ENCODE data around the gene ZNF587B.
"Not testable (repeated sequence)": the region's sequence is repeated elsewhere in the genome, so short reads cannot be mapped to it uniquely, and the experiment has no call there.

The ZNF587B gene

GRCh38 chr19:57830071-57830602 is at the start of gene ZNF587B:
TSS of gene ZNF587B (plus strand) at chr19:57830299. CDS start at chr19:57830529, 230 bp downstream.
- DNase-seq, result no peak

- DNase-seq, result no peak
These were observed 43.8 kb upstream of the ZNF587B start for GRCh38 chr19:57786286-57786685.

GRCh38 chr19:57786906-57787305 is 43.2 kb upstream of the ZNF587B start:
- DNase-seq, result no peak

DNA sequence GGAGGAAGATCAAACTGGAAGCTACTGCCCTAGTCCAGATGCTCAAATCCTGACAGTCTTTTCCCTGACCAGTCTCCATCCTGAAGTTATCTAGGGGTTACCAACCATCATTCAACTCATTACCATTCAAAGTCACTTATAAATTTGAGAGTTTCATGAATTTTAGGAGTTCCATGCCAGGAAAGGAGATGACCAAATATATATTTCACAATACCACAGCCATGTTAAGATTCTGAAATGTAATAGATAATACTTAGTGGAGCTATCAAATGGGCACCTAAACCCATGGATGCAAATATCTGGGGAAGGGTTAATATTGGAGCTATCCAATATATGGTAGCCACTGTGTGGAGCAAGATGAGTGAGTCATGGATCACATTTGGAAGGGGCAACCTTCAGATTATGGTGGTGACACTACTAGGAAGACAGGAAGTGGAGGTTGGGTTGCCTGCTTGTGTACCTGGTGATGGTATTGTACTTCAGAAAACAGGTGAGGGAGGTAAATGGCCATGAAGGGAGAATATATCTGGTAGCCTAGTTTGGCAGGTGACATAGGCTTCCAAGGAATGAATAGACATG is 41.9 kb upstream of the ZNF587B start:
- DNase-seq, result no peak

- DNase-seq, result no peak
These were observed 40.8 kb upstream of the ZNF587B start for GRCh38 chr19:57789288-57789687.

DNA sequence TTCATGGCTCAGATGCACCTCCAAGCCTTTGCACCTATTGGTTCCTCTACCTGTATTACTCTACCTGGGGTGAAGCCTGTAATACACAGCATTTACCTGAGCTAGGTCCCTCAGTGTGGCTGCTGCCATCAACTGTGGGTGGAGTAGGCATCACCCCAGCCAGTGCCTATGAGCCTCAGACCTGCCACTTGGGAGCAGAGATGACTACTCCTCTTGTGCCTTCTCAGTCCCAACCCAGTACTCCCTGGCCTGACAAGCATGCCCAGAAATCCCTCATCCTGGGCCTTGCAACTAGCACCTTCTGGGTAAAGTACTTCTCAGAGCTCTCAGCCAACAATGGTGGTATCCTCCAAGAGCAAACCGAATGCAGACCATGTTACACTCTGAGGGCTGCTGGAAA is 33.5 kb upstream of the ZNF587B start:
- not testable (repeated sequence) for DNase-seq

GRCh38 chr19:57800696-57801095 is 29.4 kb upstream of the ZNF587B start:
- DNase-seq, result no peak

DNA sequence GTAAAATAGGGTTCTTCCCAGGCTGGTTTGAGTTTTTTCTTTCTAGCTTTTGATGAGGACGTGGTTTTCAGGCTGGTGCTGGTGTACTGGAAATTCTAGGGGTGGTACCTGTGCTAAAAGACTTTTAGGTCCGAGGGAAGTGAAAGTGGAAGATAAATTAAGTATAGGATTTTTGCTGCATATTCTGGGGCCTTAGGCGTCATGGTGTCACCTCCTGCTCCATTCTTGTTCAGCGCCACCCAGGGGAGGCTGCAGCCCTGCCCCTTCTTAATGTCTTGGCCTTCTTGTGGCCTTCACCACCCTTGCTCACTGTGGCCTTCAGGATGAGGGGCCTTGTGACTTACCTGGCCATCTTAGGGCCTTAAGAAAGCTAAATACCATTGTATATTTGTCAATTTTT is 27.8 kb upstream of the ZNF587B start:
- DNase-seq, result no peak

DNA sequence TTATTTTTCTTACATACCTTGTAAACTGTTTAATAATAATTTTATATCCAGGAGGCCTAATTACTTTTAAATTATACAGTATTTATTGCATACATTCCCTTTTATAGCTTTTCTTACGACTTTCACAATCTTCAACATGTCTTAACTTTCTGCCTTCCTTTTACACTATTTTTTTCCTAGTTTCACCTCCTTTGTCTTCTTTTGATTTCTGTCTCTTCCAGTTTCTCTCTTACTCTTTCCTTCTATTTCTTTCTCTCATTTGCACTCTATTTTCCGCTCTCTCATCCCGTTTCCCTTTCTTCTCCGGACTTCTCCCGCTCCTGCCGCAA is 26.9 kb upstream of the ZNF587B start:
- peak; percentile 19 for DNase-seq

DNA sequence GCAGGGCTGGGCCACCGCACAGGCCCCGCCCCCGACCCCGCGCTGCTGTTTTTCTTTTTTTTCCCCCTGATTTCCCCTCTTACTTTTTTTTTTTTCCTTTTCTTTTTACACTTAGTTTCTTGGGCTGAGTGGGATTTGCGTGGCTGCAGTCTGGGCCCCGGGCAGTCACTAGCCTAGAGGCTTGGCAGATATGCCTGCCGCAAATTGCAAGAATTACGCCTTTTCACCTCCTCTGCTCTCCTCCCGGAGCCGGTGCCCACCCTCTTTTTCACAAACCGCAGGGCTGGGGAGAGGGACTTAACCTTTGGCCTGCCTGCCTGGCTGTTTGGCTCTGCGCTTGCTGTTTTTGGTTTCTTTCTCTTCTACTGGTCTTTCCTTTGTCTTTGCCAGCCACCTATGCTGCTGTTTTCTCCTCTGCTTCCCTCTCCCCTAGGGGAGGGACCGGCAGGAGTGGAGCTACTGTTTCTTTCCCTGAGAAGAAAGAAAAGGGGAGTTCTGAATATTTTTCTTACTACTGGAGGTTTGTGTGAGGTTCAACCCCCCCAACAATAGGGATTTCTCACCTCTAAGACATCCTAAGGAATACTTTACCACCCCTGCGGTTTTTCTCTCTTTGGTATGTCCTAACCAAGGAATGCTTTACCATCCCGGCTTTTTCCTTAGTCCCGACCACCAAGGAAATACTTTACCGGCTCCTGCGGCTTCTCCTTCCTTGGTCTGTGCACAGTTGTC is 26.3 kb upstream of the ZNF587B start:
- DNase-seq, result peak; percentile 76

GRCh38 chr19:57807541-57807940 is 22.6 kb upstream of the ZNF587B start:
- DNase-seq, result no peak

GRCh38 chr19:57810410-57811295 is 19.4 kb upstream of the ZNF587B start:
- DNase-seq, result not testable (repeated sequence)

GRCh38 chr19:57812226-57812625 is 17.9 kb upstream of the ZNF587B start:
- DNase-seq, result no peak

GRCh38 chr19:57812975-57813820 is 16.9 kb upstream of the ZNF587B start:
- not testable (repeated sequence) for DNase-seq

- DNase-seq, result no peak
These were observed 16.1 kb upstream of the ZNF587B start for GRCh38 chr19:57813919-57814504.

GRCh38 chr19:57814505-57815246 is 15.4 kb upstream of the ZNF587B start, which contains the start of gene ZNF552:
TSS of gene ZNF552 (minus strand) at chr19:57814913. CDS start at chr19:57814743, 170 bp downstream.
- peak; percentile 88 for DNase-seq

DNA sequence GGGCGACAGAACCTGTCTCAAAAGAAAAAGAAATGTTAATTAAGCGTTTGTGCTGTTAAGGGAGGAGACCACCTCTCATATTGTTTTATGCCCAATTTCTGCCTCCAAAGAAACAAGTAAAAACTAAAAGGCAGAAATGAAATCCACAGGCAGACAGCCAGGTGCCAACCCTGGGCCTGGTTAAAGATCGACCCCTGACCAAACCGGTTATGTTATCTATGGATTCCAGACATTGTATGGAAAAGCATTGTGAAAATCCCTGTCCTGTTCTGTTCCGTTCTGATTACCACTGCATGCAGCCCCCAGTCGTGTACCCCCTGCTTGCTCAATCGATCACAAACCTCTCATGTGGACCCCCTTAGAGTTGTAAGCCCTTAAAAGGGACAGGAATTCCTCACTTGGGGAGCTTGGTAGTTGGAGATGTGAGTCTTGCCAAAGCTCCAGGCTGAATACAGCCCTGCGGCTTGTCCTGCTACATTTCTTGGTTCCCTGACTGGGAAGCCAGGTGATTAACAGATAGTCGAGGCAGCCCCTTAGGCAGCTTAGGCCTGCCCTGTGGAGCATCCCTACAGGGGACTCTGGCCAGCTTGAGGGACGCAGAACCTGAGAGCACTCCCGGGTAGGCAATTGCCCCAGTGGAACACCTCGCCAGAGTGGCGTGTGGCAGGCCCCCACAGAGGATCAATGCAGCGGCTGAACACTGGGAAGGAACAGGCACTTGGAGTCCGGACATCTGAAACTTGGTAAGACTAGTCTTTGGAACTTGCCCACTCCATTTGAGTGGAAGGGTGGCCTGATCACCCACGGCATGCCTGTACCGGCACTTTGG is 14.6 kb upstream of the ZNF587B start:
- no peak for DNase-seq

GRCh38 chr19:57816652-57817051 is 13.4 kb upstream of the ZNF587B start:
- no peak for DNase-seq

- DNase-seq, result no peak
These were observed 12.1 kb upstream of the ZNF587B start for GRCh38 chr19:57817976-57818375.

- DNase-seq, result no peak
These were observed 11.7 kb upstream of the ZNF587B start for GRCh38 chr19:57818378-57818777.
